Mesodermal cell (in vitro differentiated cells): ENCODE measurements around the gene CEACAM19. TPM values are rescaled to one million over a fixed set of nuclear protein-coding genes. Genes with fewer than 3 reads are reported as not detected.
"Not testable (repeated sequence)": the region's sequence is repeated elsewhere in the genome, so short reads cannot be mapped to it uniquely, and the experiment has no call there.

Experiments used
- H3K27ac ChIP-seq: 2 replicates; pipeline ENCODE4 v1.7.0; 2013; ENCODE audit warnings: mild to moderate bottlenecking, low read depth, low read length, moderate library complexity; ENCODE audit not compliant: severe bottlenecking
- H3K36me3 ChIP-seq: 2 replicates; pipeline ENCODE4 v1.7.1; 2013; ENCODE audit warnings: mild to moderate bottlenecking, low read length, moderate library complexity; ENCODE audit not compliant: control insufficient read depth, insufficient read depth
- H3K4me1 ChIP-seq: one replicate; pipeline ENCODE4 v1.7.1; 2013; ENCODE audit warnings: mild to moderate bottlenecking, low read length; ENCODE audit not compliant: insufficient read depth, control insufficient read depth, poor library complexity, severe bottlenecking
- H3K4me3 ChIP-seq: 2 replicates; pipeline ENCODE4 v1.7.0; 2013; ENCODE audit warnings: low read length, control low read depth, mild to moderate bottlenecking; ENCODE audit not compliant: insufficient read depth, poor library complexity, severe bottlenecking; ENCODE audit errors: extremely low read depth
- H3K9me3 ChIP-seq: 2 replicates; pipeline ENCODE4 v1.7.1; 2013; ENCODE audit warnings: mild to moderate bottlenecking, low read length, moderate library complexity; ENCODE audit not compliant: control insufficient read depth
- WGBS, 2 experiments: methylation state at CpG; one replicate each; pipeline ENCODE4 v1.1.5; 2013; ENCODE audit warnings: missing lambda C conversion rate in 2 of 2; ENCODE audit not compliant: insufficient coverage in 2 of 2; 5-methylcytosine and 5-hydroxymethylcytosine counted together
- polyA plus RNA-seq, 2 experiments: library from polyadenylated mRNA; stranded (reverse); fragments of 50-300 nt; gene quantifications; one replicate each; pipeline ENCODE4 v1.2.3, GENCODE V29; 2013

Gene CEACAM19, protein sequence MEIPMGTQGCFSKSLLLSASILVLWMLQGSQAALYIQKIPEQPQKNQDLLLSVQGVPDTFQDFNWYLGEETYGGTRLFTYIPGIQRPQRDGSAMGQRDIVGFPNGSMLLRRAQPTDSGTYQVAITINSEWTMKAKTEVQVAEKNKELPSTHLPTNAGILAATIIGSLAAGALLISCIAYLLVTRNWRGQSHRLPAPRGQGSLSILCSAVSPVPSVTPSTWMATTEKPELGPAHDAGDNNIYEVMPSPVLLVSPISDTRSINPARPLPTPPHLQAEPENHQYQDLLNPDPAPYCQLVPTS
- polyA plus RNA-seq (2013, experiment 1 of 2) = 2.1 TPM
- polyA plus RNA-seq (2013, experiment 2 of 2) = 2.0 TPM

DNA sequence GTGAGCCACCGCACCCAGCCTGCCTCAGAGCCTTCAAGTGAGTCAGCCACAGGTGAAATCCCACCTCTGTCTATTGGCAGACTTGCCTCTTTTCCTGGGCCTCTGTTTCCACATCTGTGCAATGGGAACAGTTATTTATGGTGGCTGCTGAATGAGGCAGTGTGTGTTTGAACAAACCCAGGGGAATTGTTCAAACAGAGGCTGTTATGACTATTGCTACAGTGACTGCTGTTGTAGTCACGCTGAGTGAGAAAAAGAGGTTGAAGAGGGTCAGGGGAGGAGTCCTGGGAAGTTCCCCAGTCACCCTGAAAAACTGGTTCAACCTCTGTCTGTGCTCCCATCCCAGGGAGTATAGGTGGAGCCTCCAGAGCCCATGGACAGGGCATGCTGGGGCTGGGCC lies at the start of gene CEACAM19:
TSS of gene CEACAM19 (plus strand) at position 83 of the 400 bp plus-strand sequence. CDS start 450 bp downstream, outside the sequence.
- Histone ChIP-seq H3K27ac (no peak within 1 kb of the TSS), H3K9me3 (no peaks in the 10 kb centered on the region), H3K4me3 (no peak within 1 kb of the TSS), H3K36me3 (no peaks in the 10 kb centered on the region), H3K4me1 (no peaks in the 10 kb centered on the region)
- 90 to 100% methylated on average over 2 of the region's 2 CpGs for WGBS, 2 experiments

DNA sequence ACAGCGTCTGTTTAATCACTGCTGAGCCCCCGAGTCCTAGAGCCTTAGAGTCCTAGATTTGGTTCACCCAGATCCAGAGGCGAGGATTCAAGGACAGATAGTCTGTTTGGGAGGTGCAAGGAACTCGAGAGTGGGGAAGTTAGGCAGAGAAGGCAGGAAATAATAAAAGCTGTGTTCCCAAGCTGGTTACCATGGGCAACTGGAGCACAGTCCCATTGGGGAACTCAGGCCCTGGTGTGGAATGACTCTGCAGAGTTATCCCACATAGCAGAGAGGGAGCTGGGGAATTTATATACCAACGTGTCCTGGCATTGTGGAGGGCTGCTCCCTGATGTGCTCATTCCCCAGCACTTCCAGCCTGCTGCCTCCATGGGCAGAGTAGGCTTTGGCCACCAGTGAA lies 48.2 kb upstream of the CEACAM19 start:
- 83 to 90% methylated on average over 3 to 5 of the region's 5 CpGs for WGBS, 2 experiments
- H3K4me1 ChIP-seq = no peaks in the 10 kb centered on the region
- no peaks in the 10 kb centered on the region for H3K36me3 ChIP-seq
- H3K9me3 ChIP-seq = peaks cover 5% of the 10 kb centered on the region
- H3K4me3 ChIP-seq = no peak overlapping the region
- H3K27ac ChIP-seq = peak overlapping the region; percentile 3

DNA sequence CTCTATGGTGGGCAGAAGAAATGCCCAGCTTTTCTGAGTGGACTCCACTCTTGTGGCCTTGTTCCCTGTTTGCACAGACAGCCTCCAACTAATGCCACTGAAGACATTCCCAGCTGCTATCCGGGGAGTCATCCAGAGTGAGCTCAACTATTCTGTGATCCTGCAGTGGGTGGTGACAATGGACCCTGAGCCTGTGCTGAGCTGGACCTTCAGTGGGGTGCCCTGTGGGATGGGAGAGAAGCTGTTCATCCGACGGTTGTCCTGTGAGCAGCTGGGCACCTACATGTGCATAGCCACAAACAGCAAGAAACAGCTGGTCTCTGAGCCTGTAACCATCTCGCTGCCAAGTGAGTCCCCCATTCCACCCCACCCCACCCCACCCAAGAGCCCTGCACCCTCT lies 47.7 kb upstream of the CEACAM19 start:
- no peak overlapping the region for H3K4me3 ChIP-seq
- H3K9me3 ChIP-seq = peaks cover 5% of the 10 kb centered on the region
- H3K36me3 ChIP-seq = no peaks in the 10 kb centered on the region
- no peak overlapping the region for H3K27ac ChIP-seq
- 74 to 100% methylated on average over 1 to 3 of the region's 4 CpGs for WGBS, 2 experiments
- no peaks in the 10 kb centered on the region for H3K4me1 ChIP-seq

DNA sequence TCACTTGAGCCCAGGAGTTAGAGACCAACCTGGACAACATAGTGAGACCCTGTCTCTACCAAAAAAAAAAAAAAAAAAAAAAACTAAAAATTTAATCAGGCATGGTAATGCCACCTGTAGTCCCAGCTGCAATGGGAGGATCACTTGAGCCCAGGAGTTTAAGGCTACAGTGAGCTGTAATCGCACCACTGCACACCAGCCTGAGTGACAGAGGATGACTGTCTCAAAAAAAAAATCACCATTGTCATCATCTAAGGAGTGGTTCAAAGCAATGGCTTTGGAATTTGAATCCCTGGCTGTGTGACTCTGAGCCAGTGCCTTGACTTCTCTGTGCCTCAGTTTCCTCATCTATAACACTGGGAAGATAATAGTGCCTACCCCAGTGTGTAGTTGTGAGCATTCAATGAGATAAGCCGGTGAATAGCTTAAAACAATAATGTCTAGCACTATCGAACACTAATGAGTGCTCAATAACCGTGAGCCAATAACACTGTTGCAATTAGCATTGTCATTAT lies 46.4 kb upstream of the CEACAM19 start:
- WGBS, 2 experiments = 78 to 96% methylated on average over 1 to 3 of the region's 4 CpGs
- H3K27ac ChIP-seq = no peak overlapping the region
- no peak overlapping the region for H3K4me3 ChIP-seq

DNA sequence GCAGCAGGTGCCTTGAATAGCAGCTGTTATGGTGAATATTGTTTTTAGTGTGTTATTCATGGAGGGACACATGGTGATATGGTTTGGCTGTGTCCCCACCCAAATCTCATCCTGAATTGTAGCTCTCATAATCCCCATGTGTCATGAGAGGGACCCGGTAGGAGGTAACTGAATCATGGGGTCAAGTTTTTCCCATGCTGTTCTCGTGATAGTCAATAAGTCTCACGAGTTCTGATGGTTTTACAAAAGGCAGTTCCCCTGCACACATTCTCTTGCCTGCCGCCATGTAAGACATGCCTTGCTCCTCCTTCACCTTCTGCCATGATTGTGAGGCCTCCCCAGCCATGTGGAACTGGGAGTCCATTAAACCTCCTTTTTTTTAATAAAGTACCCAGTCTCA lies 45.6 kb upstream of the CEACAM19 start:
- not testable (repeated sequence) for H3K36me3 ChIP-seq, H3K4me3 ChIP-seq, H3K9me3 ChIP-seq, H3K27ac ChIP-seq, H3K4me1 ChIP-seq
- 91 to 94% methylated on average over 4 of the region's 4 CpGs for WGBS, 2 experiments

More for the DNA sequence above, 46.4 kb upstream of the CEACAM19 start:
- Histone ChIP-seq H3K4me1 (no peaks in the 10 kb centered on the region), H3K36me3 (no peaks in the 10 kb centered on the region), H3K9me3 (peaks cover 5% of the 10 kb centered on the region)

DNA sequence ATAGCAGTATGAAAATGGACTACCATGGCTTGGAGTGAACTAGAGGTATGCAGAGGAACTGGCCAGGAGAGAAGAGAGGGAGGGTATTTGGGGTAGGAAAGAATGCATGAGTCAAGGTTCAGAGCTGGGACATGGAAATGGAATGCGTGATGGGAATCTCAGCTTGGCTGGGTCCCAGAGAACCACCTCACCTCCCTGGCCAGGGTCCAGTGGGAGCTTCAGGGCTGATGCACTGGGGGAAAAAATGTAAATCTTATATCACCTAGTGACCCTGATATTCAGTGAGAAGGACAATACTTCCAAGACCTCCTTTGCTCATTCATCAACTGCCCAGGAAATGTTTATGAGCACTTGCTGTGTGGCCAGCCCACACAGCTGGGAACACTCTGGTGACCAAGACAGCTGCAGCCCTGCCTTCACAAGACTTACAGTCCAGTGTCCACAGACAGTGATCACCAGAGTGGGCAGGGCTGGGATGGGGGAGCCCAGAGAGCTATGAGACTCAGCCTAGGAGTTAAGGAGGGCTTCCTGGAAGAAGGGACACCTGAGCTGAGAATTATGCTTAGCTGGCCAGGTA lies 45.1 kb upstream of the CEACAM19 start:
- WGBS, 2 experiments = 80 to 100% methylated on average over 1 of the region's 1 CpG
- Histone ChIP-seq H3K4me1 (no peaks in the 10 kb centered on the region), H3K27ac (no peak overlapping the region), H3K4me3 (no peak overlapping the region), H3K9me3 (peaks cover 5% of the 10 kb centered on the region), H3K36me3 (no peaks in the 10 kb centered on the region)

DNA sequence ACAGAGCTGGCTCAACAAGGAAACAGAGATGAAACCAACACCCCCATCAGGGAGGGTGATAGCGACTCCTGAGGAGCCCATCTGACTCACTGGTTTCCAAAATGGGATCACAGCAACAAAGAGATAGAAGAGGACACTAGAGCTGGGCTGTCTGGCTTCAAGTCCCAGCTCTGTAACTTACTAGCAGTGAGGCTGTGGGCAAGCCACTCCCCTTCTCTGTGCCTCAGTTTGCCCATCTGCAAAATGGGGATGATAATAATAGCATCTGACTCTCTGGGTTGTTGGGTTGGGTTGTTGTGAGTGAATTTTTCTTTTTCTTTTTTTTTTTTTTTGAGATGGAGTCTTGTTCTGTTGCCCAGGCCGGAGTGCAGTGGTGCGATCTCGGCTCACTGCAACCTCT lies 43.7 kb upstream of the CEACAM19 start:
- Histone ChIP-seq H3K27ac (no peak overlapping the region), H3K9me3 (peaks cover 5% of the 10 kb centered on the region), H3K4me1 (no peaks in the 10 kb centered on the region)

DNA sequence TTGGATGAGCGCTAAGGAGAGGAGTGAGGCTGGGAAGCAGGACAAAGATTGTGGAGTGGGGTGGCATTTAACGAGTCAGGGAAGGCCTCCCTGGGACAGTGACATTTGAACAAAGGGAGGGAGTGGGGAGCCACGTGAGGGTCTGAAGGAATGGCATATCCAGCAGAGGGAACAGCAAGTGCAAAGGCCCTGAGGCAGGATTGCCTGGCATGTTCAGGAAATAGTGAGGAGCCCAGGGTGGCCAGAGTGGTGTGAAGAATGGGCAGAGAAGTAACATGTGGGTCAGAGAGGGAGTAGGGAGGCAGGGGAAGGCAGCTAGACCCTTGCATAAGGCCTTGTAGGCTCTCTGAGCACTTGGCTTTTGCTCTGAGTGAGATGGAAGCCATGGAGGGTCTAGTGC lies 42.5 kb upstream of the CEACAM19 start:
- WGBS, 2 experiments = 77 to 93% methylated on average over 3 of the region's 3 CpGs
- Histone ChIP-seq H3K27ac (no peak overlapping the region), H3K4me3 (no peak overlapping the region), H3K36me3 (no peaks in the 10 kb centered on the region), H3K9me3 (peaks cover 5% of the 10 kb centered on the region), H3K4me1 (no peaks in the 10 kb centered on the region)

More for the DNA sequence above, 43.7 kb upstream of the CEACAM19 start:
- WGBS, 2 experiments = 84 to 93% methylated on average over 4 of the region's 4 CpGs
- H3K36me3 ChIP-seq = no peaks in the 10 kb centered on the region
- H3K4me3 ChIP-seq = no peak overlapping the region

DNA sequence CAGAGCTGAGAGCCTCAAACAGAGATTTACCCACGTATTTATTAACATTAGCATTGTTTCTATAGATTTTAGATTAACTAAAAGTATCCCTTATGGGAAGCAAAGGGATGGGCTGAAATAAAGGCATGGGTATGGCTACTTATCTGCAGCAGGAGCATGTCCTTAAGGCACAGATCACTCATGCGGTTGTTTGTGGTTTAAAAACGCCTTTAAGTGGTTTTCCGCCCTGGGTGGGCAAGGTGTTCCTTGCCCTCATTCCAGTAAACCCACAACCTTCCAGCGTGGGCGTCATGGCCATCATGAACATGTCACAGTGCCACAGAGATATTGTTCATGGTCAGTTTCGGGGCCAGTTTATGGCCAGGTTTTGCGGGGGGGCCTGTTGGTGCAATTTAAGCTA lies 39.7 kb upstream of the CEACAM19 start:
- 83 to 95% methylated on average over 3 to 6 of the region's 8 CpGs for WGBS, 2 experiments
- H3K27ac ChIP-seq, H3K9me3 ChIP-seq, H3K4me1 ChIP-seq, H3K36me3 ChIP-seq, H3K4me3 ChIP-seq: not testable (repeated sequence)

DNA sequence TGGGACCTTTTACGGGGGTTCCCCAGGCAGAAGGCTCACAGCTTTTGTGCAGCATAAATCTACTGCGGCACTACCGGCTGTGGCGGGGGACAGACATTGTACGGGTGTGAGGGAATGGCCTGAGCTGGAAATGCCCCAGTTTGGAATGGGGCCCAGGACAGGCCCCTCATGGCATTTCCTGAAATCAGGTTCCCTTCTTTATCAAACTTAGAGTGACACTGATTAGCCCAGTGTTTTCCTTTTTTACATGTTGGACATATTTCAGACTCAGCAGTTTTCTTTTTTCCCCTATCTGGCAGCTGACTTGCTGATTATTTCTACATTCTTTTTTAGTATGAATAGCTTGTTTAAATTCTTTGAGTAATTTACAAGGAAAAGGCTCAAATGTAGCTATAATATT lies 37.2 kb upstream of the CEACAM19 start:
- H3K4me3 ChIP-seq, H3K27ac ChIP-seq, H3K4me1 ChIP-seq, H3K9me3 ChIP-seq, H3K36me3 ChIP-seq: not testable (repeated sequence)
- 20% methylated on average over 1 of the region's 5 CpGs; no CpG with 5 or more reads in 1 of the 2 experiments for WGBS, 2 experiments

DNA sequence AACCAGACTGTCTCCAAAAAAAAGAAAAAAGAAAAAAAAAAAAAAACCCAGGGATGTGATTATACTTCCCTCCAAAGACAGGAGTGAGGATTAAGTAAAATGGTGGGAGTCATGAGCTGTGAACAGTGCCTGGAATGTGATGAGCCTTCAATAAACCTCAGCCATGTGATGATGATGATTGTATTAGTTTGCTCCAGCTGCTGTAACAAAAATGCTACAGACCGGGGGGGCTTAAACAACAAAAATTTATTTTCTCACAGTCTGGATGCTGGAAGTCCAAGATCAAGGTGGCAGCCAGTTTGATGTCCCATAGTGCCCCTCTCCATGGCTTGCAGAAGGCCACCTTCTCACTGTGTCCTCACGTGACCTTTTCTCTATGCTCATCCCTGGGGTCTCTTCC lies 36.5 kb upstream of the CEACAM19 start:
- Histone ChIP-seq H3K36me3 (no peaks in the 10 kb centered on the region), H3K4me3 (no peak overlapping the region), H3K9me3 (peaks cover 2% of the 10 kb centered on the region), H3K4me1 (no peaks in the 10 kb centered on the region), H3K27ac (no peak overlapping the region)
- 100% methylated on average over 1 of the region's 2 CpGs for WGBS, 2 experiments
